H4 (cell line): ENCODE results near the gene PLA1A. TPM values are rescaled to one million over a fixed set of nuclear protein-coding genes. Genes with fewer than 3 reads are reported as not detected.
A peak's percentile ranks its signal among the peaks of the same experiment; 100 is the strongest.
"Not testable (repeated sequence)": the region's sequence is repeated elsewhere in the genome, so short reads cannot be mapped to it uniquely, and the experiment has no call there.

ENCODE experiments used
- DNase-seq: peaks from one replicate; pipeline ENCODE4 v3.0.0-alpha.2; 2015; ENCODE audit warnings: low spot score
- total RNA-seq: library from RNA; depleted of rRNA; stranded (reverse); fragments of >200 nt; shearing (Covaris generic); gene quantifications from 2 replicates; pipeline ENCODE4 v1.2.3, GENCODE V29; 2014; rRNA removed

Gene PLA1A, protein sequence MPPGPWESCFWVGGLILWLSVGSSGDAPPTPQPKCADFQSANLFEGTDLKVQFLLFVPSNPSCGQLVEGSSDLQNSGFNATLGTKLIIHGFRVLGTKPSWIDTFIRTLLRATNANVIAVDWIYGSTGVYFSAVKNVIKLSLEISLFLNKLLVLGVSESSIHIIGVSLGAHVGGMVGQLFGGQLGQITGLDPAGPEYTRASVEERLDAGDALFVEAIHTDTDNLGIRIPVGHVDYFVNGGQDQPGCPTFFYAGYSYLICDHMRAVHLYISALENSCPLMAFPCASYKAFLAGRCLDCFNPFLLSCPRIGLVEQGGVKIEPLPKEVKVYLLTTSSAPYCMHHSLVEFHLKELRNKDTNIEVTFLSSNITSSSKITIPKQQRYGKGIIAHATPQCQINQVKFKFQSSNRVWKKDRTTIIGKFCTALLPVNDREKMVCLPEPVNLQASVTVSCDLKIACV
- 0.04 and 0.18 TPM in 2 replicates for total RNA-seq

DNA sequence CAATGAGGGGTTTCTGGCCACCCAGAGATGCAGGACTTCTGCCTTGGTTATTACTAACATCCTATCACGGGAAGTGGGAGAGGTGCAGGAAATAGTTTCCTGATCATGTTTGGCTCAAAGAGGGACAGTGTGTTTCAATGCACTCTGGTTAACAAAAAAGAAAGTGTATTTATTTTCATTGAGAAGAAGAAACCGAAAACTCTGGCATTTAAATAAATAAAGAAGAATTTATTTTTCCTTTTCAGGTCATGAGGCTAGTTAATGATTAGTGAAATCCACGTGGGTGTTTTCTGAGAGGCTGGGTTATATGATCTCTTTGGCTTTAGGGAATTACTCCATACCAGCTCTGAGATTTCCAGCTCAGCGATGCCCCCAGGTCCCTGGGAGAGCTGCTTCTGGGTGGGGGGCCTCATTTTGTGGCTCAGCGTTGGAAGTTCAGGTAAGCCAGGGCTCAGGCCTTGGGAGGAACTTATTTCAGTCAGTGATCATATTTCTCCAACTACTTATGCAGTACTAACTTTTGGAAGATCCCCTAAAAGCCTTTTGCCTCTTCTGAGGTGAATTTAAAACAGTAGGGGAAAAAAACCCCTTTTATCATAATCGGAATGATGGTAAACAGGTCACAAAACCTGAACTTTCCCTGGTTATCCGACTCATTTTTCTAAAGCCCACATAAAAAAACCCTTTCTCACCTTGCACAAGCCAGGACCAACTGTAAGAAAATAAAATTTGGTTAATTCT lies at the start of gene PLA1A:
TSS of gene PLA1A (plus strand) at position 338 of the 741 bp plus-strand sequence. CDS start at position 367, 29 bp downstream.
- DNase-seq: no peak

DNA sequence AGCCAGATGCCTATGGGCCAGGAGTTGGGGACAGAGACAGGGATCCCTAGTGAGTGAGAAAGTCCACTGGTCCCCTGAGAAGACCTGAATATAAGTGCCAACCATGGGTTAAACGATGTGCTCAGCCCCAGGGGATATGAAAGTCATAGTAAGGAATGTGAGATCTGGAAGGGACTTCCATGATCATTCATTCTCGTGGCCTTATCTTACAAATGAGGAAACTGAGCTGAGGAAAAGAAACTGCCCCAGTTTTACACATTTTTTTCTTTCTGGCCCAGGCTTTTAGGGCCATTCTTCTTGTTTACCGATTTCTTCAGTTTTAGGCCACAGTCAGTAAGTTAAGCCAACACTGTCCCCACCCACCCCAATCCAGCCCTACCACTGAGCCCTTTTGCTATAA lies 49.3 kb upstream of the PLA1A start:
- DNase-seq: no peak

DNA sequence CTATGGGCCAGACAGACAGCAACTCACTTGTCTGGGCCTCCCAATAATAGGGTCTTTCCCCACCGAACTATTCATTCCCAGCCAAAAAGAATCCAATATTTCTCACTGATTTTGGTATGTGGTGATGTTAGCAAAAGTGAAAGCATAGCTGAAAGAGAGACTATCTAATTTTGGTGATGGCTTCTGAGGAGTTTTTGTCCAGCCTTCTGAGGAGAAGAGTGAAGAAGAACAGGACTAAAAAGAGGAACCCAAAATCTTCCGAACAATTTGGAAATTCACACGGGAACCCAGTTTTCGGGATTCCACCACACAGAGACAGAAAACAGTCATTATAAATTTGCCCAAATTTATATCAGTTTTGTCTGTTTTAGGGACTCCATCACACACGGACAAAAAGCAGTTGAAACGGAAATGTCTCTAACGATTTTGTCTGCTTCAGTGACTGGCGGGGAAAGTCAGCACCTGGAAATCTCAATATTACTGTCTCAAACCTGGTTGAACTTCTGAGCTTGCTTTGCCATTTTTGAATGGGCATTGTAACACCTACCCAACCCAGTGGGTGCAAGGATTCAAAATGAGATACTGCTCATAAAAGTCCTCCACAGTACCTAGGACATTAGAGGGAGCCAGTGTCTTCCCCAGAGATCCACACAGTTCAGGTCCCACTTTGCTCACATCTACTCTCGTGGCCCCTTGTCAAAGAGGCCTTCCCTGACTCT lies 47.3 kb upstream of the PLA1A start:
- no peak for DNase-seq

DNA sequence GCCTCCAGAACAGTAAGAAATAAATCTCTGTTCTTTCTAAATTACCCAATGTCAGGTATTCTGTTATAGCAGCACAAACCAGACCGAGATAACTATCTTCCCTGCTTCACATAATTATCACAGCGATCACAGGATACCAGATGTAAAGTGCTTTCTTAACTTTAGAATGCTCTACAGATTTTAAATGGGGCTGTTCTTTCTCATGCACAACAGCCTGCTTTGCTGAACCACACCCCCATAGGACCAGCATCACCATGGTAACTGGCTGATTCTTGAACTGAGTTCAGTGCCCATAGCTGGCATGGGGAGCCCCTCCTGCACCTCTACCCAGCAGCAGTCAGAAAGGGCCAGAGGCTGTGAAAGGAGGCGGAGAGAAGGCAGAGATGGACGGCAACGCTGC lies 46.1 kb upstream of the PLA1A start:
- DNase-seq: no peak

DNA sequence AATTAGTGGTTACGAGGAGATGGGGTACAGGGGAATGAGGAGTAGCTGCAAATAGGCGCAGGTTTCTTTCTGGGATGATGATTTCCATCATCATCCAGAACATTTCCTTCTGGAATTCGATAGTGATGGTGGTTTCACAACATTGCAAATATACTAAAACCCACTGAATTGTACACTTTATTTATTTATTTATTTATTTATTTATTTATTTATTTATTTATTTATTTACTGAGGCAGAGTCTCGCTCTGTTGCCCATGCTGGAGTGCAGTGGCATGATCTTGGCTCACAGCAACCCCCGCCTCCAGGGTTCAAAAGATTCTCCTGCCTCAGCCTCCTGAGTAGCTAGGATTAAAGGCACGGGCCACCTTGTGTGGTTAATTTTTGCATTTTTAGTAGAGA lies 44.8 kb upstream of the PLA1A start:
- not testable (repeated sequence) for DNase-seq

DNA sequence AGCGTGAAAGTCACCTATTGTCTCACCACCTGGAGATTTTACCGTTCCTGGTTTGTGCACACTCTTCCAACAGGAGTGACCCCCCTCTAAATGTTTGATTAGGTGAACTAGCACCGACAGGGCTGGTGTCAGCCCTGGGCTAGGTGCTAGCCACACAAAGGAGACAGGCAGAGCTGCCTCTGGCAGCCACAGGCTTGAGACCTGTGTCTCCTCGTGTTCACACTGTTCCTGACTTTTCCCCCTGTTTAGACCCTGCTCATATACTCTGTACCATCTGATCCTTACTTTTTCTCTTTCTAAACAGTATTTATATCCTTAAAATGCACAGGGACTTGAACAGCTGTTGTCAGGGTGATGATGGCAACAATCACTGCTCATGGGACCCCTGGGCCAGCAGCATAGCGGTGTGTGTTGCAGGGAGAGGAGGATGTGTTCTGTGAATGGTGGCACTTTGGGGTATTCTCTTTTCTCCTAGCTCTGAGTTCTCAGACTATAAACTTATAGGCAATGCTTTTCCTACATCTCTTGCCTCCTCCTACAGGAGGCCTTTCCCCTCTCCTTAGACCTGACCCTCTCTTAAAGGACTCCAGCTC lies 43.8 kb upstream of the PLA1A start:
- no peak for DNase-seq

DNA sequence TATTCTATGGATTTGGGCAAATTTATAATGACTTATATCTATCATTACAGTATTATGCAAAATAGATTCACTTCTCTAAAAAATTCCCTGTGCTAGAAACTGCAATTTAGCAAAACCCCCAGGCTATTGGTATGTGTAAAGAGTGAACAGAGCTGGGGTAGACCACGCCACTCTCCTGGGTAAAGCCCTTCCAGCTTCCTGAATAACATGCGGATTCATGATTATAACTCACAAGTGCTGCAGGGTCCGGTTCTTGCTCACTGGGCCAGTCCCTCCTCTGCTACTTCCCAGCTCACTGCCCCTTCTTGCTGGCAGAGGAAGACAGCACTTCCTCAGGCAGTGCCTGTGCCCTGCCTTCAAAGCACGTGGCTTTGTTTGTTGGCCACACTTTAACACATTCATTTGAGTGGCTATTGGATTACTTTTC lies 42.4 kb upstream of the PLA1A start:
- no peak for DNase-seq

DNA sequence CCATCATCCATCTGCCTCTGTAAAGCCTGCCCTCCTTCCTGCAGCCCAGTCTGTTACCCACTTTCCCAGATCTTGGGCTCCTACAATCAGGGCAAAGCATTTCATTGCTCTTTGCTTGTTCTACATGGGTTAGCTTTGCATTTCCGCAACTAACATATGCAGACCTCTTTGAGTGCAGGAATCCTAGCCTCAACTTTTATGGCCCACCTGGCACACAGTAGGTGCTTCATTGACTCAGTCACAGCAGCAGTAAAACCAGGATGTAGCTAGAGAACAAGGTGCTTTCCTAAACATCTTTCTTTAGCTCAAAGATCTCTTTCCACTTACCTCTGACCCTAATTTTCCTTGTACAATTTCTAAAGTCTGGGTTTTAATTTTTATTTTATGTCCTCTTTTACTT lies 41.8 kb upstream of the PLA1A start:
- DNase-seq: no peak

DNA sequence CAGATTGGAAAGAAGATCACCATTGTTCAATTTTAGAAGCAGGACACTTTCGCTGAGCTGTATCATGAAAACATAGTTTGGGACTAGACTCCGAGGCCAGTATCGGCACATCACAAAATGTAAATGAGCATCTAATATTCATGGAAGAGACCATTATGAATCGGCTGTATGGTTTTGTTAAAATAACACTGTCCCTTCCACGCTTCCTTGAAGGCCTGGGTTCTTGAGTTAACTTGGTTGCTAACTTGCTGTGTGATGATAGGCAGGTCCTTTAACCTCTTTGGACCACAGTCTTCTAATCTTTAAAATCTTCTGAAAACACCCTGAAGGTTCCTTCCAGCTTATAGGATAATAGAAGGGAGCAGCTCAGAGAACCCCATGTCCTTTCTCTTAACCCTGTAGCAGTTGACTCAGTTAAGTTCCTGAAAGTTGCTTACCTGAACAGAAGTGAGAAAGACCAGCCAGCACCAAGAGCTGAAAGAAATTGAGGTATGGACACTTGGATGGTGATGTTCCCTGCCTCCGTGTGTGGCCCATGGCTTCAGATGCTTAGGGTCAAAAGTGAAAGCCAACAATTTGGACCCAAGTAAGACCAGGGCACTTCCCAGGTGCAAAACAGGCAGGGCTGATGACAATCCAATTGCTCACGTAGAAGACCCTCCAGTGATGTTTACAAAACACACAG lies 40.4 kb upstream of the PLA1A start:
- no peak for DNase-seq

DNA sequence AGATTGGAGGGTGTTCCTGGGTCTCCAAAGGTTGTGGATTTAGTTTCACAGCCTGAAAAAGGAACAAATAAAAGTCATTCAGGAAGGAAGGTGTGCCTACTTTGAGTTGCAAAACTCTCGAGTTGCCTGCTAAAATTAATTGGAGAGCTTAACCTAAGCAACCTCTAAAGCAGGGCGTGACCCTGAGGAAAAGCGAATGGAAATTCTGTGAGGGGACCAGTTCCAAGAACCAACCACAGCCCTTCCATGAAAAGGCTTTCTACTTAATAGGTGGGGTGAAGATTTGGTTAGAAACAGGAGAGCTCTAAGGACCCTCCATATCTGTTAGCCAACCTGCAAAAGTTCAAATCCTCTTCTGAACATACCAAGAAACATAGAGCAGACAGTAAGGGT lies 39.8 kb upstream of the PLA1A start:
- DNase-seq: no peak

DNA sequence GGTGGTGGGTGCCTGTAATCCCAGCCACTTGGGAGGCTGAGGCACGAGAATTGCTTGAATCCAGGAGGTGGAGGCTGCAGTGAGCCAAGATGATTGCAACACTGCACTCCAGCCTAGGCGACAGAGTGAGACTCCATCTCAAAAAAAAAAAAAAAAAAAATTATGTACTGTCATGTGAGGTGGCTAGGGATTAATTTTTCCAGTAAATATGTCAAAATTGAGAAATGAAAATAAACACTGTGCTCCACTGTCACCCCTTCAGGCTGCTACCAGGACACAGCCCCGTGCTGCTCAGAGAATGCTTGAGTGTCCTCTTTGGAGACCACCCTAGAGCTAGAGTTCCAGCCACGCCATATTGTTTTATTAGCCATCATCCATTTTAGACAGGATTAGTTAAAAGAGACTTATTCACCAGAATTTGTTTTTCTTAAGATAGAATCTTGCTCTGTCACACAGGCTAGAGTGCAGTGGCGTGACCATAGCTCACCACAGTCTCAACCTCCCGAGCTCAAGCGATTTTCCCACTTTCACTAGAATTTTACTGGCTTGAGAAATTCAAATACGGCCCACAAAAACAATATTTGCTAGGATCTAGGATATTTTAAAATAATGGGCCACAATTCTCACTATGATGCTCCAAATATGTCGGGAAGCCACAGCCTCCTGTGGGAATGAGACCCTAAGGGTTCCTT lies 38.9 kb upstream of the PLA1A start:
- no peak for DNase-seq

DNA sequence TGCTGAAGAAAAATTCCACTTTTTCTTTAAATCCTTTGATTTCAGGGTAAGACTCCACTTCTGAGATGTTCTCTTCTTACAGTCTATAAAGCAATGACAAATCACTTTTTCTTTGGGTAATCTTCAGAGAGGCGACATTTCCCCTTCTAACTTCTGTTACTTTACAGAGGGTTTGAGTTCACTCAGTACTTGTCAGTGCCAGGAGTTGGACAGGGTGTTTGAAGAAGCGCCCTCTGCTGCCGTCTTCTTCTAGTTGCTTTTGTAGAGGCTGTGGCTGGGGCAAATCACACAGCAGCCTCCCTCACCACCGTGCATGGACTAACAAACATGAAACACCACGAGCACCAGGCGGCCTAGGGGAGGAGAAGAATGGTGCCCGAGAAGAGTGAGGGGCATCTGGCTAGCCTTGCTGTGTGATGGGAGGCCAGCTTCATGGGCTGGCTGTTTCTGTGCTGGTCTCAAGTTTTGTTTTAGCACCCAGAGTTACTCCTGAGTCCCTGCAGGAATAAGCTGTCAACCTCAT lies 38.2 kb upstream of the PLA1A start, which contains the start of gene CD80:
TSS of gene CD80 (minus strand) at position 174 of the 523 bp plus-strand sequence. CDS start 1,886 bp downstream, outside the sequence.
- peak; percentile 50 for DNase-seq

DNA sequence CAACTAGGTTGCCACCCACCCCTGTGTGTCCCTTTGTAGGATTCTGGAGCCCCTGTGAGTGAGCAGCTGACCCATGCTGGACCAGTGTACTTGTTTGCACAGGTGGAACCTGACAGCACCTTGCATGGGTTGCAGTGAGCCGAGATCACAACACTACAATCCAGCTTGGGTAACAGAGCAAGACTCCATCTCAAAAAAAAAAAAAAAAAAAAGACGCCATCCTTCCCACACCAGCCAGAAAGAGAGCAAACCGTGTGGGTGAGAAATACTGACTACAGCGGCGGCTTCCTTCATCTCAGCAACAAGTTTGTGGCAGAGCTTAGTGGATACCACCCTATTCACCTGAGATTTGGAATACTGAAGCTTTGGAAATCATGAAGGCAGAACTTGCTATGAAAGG lies 37.5 kb upstream of the PLA1A start:
- DNase-seq: no peak

DNA sequence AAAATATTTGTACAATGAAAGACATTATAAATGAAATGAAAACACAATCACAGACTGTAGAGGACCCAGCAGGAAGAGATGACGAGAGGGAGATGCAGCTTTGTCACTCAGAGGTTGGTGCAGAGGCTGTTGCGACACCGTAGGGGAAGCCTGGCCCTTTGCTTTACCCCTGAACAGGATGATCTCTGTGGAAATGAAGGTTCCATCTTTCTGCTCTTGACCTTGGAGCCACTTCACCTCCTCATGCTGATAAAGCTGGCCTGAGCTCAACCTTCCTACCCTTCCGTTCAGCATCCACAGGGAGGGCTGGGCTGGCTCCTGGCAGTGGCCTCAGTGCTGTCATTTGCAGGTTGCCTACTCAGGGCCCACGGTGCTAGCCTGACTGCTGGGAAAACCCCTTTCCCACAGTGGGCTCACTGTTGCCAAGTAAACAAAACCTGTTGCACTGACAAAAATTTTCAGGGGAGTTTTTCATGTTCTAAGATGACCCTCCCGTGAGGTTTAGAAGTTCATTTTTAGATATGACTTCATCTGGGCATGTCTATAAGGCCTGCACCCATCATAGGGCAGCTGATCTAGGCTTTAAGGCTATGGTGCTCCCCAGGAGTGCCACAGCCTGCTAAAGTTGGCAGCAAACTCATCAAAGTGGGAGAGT lies 35.3 kb upstream of the PLA1A start:
- no peak for DNase-seq

DNA sequence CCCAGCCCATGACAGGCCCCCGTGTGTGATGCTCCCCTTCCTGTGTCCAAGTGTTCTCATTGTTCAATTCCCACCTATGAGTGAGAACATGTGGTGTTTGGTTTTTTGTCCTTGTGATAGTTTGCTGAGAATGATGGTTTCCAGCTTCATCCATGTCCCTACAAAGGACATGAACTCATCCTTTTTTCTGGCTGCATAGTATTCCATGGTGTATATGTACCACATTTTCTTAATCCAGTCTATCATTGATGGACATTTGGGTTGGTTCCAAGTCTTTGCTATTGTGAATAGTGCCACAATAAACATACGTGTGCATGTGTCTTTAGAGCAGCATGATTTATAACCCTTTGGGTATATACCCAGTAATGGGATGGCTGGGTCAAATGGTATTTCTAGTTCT lies 34.4 kb upstream of the PLA1A start:
- not testable (repeated sequence) for DNase-seq

DNA sequence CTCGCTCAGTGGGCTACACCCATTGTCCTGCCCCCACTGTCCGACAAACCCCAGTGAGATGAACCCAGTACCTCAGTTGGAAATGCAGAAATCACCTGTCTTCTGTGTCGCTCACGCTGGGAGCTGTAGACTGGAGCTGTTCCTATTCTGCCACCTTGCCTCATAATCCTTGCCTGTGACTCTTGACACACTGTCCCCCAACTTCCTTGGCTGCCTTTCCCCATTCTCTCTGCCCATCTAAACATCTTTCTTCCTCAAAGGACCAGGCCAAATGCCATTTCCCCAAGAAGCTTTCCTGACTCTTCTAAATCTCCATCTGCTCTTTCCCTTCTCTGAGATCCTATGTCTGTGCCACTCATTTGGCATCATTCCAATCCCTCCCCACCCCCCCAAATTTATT lies 28.5 kb upstream of the PLA1A start:
- DNase-seq: no peak

DNA sequence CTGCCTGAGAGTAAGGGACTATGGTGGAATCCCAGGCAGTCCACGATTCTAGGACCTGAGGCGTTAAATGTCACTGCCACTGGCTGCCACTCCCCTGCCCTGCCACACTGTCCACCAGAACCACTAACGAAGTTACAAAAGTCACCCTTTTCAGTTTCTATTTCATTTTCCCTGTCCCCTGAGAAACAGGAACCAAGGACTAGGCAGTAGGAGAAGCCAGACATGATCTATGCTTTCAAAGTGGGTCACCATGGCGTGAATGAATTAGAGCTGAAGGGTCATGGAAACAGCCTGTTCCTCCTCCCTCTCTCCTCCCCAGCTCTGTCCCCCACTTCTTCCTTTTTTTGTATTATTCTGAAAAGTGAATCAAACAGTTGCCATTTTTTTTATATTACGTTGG lies 27.5 kb upstream of the PLA1A start:
- no peak for DNase-seq

DNA sequence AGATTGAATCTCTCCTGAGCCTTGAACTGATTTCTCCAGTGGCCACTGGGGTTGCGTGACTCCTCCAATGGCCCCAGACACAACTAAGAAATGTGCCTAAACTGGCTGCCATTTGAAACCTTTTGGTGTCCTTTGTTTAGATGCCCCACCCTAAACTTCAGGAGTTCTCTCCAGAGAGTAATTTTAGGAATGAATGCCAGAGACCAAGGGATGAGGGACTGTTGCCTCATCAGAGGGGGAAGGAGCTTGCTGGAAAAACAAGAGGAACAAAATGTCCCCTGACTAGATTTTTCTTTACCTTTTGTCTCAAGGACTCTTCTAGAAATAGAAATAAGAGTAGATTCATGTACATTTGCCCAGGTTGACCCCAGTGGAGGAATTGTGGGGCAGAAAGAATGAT lies 26.5 kb upstream of the PLA1A start:
- no peak for DNase-seq

DNA sequence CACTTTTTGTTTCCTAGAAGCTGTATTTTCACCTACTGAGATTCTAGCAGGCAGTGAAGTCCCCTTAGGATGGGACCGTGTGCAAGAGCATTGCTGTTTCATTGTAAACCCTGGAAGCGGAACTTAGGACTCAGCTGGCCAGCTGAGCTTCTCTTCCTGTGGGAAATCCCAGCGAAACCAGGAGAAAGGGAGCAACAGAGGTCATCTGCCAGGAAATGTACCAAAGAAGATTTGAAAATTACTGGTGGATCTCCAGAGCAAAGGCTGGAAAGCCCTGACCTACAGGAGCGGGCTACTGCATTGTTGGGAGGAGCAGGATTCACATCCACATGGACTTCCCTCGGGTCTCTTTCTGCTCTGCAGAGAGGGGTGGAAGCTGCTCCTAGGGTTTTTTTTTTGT lies 26.0 kb upstream of the PLA1A start:
- no peak for DNase-seq

DNA sequence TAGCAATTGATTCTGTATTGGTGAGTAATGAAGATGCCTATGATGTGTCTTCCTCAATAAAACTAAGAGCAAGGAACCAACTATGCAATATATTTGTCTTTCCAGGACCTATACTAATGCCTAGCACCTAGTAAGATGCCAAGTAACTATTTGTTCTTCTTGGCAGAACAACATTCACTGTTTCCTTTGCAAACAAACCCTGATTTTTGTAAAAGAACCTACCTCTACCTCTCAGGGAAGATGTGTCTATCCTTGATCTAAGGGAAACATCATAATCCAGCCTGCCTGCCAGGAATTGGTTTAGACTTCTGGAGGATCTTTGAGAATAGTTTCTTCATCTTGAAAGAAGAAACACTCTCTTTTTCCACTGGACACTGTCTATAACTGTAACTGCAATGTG lies 22.2 kb upstream of the PLA1A start:
- DNase-seq: no peak
